Measurements from ENCODE around the gene AFMID.
A peak's percentile ranks its signal among the peaks of the same experiment; 100 is the strongest.

AFMID gene

DNA sequence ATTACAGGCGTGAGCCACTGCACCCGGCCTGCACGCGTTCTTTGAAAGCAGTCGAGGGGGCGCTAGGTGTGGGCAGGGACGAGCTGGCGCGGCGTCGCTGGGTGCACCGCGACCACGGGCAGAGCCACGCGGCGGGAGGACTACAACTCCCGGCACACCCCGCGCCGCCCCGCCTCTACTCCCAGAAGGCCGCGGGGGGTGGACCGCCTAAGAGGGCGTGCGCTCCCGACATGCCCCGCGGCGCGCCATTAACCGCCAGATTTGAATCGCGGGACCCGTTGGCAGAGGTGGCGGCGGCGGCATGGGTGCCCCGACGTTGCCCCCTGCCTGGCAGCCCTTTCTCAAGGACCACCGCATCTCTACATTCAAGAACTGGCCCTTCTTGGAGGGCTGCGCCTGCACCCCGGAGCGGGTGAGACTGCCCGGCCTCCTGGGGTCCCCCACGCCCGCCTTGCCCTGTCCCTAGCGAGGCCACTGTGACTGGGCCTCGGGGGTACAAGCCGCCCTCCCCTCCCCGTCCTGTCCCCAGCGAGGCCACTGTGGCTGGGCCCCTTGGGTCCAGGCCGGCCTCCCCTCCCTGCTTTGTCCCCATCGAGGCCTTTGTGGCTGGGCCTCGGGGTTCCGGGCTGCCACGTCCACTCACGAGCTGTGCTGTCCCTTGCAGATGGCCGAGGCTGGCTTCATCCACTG, 27.0 kb downstream of the AFMID start, which contains the start of gene BIRC5 (continued):
- TF ChIP-seq ZNF311 (tag by site-specific recombination; IDR thresholded peaks at IDR 0.05; ENCODE audit: borderline replicate concordance): no peak
- no peak for TF ChIP-seq MYNN (tag by site-specific recombination; IDR thresholded peaks at IDR 0.05; ENCODE audit: borderline replicate concordance)
- peak; percentile 47; the same call in 1 of the 2 replicates for TF ChIP-seq ZNF518A (tag by site-specific recombination; conservative IDR thresholded peaks at IDR 0.05; ENCODE audit: low read depth)
- no peak for TF ChIP-seq SCRT2 (tag by site-specific recombination; IDR thresholded peaks at IDR 0.05)
- peak; percentile 97 for TF ChIP-seq KLF7 (tag by site-specific recombination; IDR thresholded peaks at IDR 0.05; ENCODE audit: borderline replicate concordance)
- TF ChIP-seq ZNF530 (tag by site-specific recombination; IDR thresholded peaks at IDR 0.05; ENCODE audit: low read depth): no peak
- peak; percentile 91 for TF ChIP-seq YY2 (tag by site-specific recombination; IDR thresholded peaks at IDR 0.05)
- peak; percentile 77; the same call in 1 of the 2 replicates for TF ChIP-seq ZBTB7A (tag by site-specific recombination; IDR thresholded peaks at IDR 0.05; ENCODE audit: low read depth)
- no peak for TF ChIP-seq ZNF133 (tag by site-specific recombination; IDR thresholded peaks at IDR 0.05)
- TF ChIP-seq ZNF174 (tag by site-specific recombination; IDR thresholded peaks at IDR 0.05): no peak
- peak; percentile 52; the same call in 1 of the 2 replicates for TF ChIP-seq ZNF398 (tag by site-specific recombination; IDR thresholded peaks at IDR 0.05)
- TF ChIP-seq, protein P1, sequence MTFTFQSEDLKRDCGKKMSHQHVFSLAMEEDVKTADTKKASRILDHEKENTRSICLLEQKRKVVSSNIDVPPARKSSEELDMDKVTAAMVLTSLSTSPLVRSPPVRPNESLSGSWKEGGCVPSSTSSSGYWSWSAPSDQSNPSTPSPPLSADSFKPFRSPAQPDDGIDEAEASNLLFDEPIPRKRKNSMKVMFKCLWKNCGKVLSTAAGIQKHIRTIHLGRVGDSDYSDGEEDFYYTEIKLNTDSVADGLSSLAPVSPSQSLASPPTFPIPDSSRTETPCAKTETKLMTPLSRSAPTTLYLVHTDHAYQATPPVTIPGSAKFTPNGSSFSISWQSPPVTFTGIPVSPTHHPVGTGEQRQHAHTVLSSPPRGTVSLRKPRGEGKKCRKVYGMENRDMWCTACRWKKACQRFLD (tag by site-specific recombination; IDR thresholded peaks at IDR 0.05): no peak
- no peak for TF ChIP-seq BCL11B (tag by site-specific recombination; IDR thresholded peaks at IDR 0.05; ENCODE audit: low read depth)
- TF ChIP-seq ZNF664 (tag by site-specific recombination; IDR thresholded peaks at IDR 0.05): no peak
- TF ChIP-seq, protein P2, sequence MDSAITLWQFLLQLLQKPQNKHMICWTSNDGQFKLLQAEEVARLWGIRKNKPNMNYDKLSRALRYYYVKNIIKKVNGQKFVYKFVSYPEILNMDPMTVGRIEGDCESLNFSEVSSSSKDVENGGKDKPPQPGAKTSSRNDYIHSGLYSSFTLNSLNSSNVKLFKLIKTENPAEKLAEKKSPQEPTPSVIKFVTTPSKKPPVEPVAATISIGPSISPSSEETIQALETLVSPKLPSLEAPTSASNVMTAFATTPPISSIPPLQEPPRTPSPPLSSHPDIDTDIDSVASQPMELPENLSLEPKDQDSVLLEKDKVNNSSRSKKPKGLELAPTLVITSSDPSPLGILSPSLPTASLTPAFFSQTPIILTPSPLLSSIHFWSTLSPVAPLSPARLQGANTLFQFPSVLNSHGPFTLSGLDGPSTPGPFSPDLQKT (IDR thresholded peaks at IDR 0.05; ENCODE audit: borderline replicate concordance, low read depth, low read length): no peak
- TF ChIP-seq KLF16 (tag by site-specific recombination; IDR thresholded peaks at IDR 0.05): peak; percentile 98
- TF ChIP-seq ZNF777 (tag by site-specific recombination; IDR thresholded peaks at IDR 0.05; ENCODE audit: borderline replicate concordance): peak; percentile 85
- peak; percentile 93 for TF ChIP-seq YY1 (tag by site-specific recombination; IDR thresholded peaks at IDR 0.05)
- no peak for TF ChIP-seq ZNF560 (tag by site-specific recombination; IDR thresholded peaks at IDR 0.05; ENCODE audit: borderline replicate concordance)
- TF ChIP-seq ZNF473 (tag by site-specific recombination; IDR thresholded peaks at IDR 0.05): no peak
- peak; percentile 79 for TF ChIP-seq ZFHX2 (tag by site-specific recombination; conservative IDR thresholded peaks at IDR 0.05)
- peak; percentile 53; the same call in 1 of the 2 replicates for TF ChIP-seq ZNF423 (tag by site-specific recombination; IDR thresholded peaks at IDR 0.05)
- TF ChIP-seq, protein P3, sequence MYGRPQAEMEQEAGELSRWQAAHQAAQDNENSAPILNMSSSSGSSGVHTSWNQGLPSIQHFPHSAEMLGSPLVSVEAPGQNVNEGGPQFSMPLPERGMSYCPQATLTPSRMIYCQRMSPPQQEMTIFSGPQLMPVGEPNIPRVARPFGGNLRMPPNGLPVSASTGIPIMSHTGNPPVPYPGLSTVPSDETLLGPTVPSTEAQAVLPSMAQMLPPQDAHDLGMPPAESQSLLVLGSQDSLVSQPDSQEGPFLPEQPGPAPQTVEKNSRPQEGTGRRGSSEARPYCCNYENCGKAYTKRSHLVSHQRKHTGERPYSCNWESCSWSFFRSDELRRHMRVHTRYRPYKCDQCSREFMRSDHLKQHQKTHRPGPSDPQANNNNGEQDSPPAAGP (tag by site-specific recombination; IDR thresholded peaks at IDR 0.05): peak; percentile 95
- TF ChIP-seq ZNF280D (tag by site-specific recombination; IDR thresholded peaks at IDR 0.05): no peak
